GM13976 (cell line): ENCODE results near the gene ASB2.

ENCODE experiments used
- DNase-seq: peaks from one replicate; pipeline ENCODE4 v3.0.0; 2012; ENCODE audit warnings: low spot score
- CTCF ChIP-seq: IDR thresholded peaks from 2 replicates; pipeline ENCODE4 v1.5.1; 2012; ENCODE audit warnings: borderline replicate concordance, mild to moderate bottlenecking; ENCODE audit not compliant: insufficient read depth; ENCODE audit errors: extremely low read depth, missing control alignments, control extremely low read depth
- in situ Hi-C: fragments of 300-500 bp; cut with MboI; formaldehyde crosslinking; loops from one replicate; pipeline ENCODE4 v1.12.0; 2022; ENCODE audit warnings: low sequenced_read_pairs, mixed read lengths, inconsistent platforms; ENCODE audit not compliant: unreplicated experiment

Gene ASB2

DNA sequence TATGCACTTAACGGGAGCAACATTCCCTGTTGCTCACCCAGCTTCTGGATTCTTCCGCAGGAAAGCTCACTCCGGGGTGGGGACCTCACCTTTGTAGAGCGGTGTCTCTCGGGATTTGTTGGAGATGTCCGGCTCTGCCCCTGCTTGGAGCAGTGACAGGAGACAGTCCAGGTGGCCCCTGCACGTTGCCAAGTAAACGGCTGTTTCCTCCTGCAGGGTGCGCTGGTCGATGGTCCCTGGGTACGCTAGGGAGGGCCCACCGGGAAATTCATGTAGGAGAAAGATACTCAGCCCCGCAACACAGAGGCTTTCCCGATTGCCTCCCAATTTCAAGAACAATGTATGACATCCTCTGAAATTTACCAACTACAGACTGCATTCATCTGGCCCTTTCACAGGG is 23.1 kb downstream of the ASB2 start:
- in situ Hi-C loops = no loop called here

GRCh38 chr14:93952829-93953228 is 23.5 kb downstream of the ASB2 start:
- in situ Hi-C loops = no loop called here
- DNase-seq = no peak

More for the DNA sequence above, 23.1 kb downstream of the ASB2 start:
- TF ChIP-seq CTCF = peak; percentile 41
- peak; percentile 55 for DNase-seq

DNA sequence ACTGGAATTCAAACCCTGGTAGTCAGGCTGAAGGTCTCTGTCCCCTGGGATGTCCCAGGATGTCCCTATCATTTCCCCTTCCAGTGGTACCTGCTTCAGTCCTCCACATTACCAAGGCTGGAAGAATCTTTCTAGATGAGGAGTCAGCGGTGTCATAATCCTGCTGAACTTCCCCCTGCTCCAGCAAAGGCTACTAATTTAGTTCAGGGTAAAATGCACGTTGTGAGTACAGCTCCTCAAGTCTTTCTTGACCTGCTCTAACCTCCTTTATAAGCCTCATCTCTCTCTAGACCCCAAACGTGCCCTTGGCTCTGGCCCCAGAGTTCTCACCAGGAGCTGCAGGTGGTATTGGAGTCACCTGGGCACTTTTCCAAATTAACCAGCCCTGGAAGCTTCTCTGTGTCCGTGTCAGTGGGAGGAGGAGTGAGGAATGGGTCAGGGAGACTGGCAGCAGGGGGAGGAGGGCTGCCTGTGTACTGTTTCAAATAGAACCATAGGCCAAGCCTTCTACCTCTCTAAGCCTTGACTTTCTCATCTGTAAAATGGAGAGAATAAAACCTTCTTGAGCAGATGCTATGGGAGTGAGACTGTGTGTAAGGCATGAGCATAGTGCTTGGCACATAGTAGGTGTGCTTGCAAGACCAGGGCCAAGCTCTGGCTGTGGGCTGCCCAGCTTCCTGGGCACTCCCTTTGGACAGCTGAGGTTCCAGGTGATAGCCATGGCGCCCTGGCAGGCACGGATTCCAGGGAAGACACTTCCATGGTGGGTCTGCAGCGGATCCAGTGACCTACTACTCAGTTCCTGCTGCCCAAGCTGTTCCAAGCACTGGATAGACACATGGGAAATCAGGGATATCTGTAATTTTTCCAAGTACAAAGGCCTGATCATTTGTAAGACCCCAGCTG is 24.5 kb downstream of the ASB2 start:
- DNase-seq = no peak
- in situ Hi-C loops = no loop called here

More at GRCh38 chr14:93952829-93953228, 23.5 kb downstream of the ASB2 start:
- TF ChIP-seq CTCF = no peak

DNA sequence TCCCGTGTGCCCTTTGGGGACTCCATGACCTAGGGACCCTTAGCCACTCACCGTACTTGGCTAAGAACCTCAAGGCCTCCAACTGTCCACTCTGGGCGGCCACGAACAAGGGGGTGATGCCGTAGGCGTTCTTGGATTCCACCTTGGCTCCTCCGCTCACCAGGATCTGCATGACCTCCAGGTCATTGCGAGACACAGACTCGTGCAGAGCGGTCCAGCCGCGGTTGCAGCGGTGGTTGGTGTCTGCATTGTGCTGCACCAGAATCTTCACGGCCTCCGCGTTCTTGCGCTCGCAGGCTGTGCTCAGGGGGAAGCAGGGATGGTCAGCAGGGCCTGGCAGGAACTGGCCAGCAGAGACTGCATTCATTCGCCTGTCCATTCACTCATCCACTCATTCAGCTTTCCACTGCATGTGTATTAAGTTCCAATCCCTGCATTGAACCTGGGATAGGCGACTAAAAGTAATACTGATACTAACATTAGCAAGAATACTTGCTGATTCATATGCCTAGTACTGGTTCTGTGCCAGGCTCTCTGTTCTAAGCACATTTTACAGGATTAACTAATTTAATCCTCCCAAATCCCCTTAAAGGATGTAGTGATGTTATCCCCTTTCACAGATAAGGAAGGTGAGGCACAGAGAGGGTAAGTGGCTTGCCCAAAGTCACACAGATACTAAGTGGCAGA is 25.3 kb downstream of the ASB2 start:
- DNase-seq = no peak
- TF ChIP-seq CTCF = no peak
- in situ Hi-C loops = no loop called here

More for the DNA sequence above, 24.5 kb downstream of the ASB2 start:
- no peak for TF ChIP-seq CTCF

- in situ Hi-C loops = no loop called here
- no peak for TF ChIP-seq CTCF
- no peak for DNase-seq
These were observed 26.8 kb downstream of the ASB2 start for GRCh38 chr14:93949511-93950075.

- TF ChIP-seq CTCF = no peak
- in situ Hi-C loops = no loop called here
- no peak for DNase-seq
These were observed 29.1 kb downstream of the ASB2 start for GRCh38 chr14:93947282-93947681.
